MM.1S (cell line): ENCODE measurements around the gene ZFR.

Source experiments
- DNase-seq: peaks from one replicate; pipeline ENCODE4 v3.0.0-alpha.2; 2015
- H2AFZ ChIP-seq: fragments of 300-600 bp; sonication (generic); 2 replicates; pipeline ENCODE4 v1.6.0; 2016; ENCODE audit warnings: antibody characterized with exemption, low read length
- H3F3A ChIP-seq: fragments of 300-600 bp; sonication (generic); 2 replicates; pipeline ENCODE4 v1.6.1; 2016; ENCODE audit warnings: mild to moderate bottlenecking, antibody characterized with exemption, low read length, moderate library complexity, mixed read lengths; ENCODE audit not compliant: insufficient read depth
- H3K27ac ChIP-seq: fragments of 300-600 bp; sonication (generic); 2 replicates; pipeline ENCODE4 v1.5.1; 2016; ENCODE audit warnings: mild to moderate bottlenecking, low read length
- H3K27me3 ChIP-seq: fragments of 300-600 bp; sonication (generic); replicated peaks from 2 replicates; pipeline ENCODE4 v1.6.0; 2016; ENCODE audit warnings: low read length; ENCODE audit not compliant: insufficient read depth
- H3K36me3 ChIP-seq: fragments of 300-600 bp; sonication (generic); replicated peaks from 2 replicates; pipeline ENCODE4 v1.6.1; 2016; ENCODE audit warnings: mild to moderate bottlenecking, low read length, mixed read lengths; ENCODE audit not compliant: insufficient read depth
- H3K4me1 ChIP-seq: fragments of 300-600 bp; sonication (generic); 2 replicates; pipeline ENCODE4 v1.6.1; 2016; ENCODE audit warnings: low read length, mixed read lengths
- H3K4me2 ChIP-seq: fragments of 300-600 bp; sonication (generic); 2 replicates; pipeline ENCODE4 v1.6.0; 2016; ENCODE audit warnings: low read depth, low read length
- H3K4me3 ChIP-seq: fragments of 300-600 bp; sonication (generic); 2 replicates; pipeline ENCODE4 v1.5.1; 2016; ENCODE audit warnings: low read length, mixed read lengths
- H3K79me2 ChIP-seq: fragments of 300-600 bp; sonication (generic); 2 replicates; pipeline ENCODE4 v1.6.1; 2016; ENCODE audit warnings: mixed run types, low read length, mixed read lengths
- H3K9ac ChIP-seq: fragments of 300-600 bp; sonication (generic); 2 replicates; pipeline ENCODE4 v1.6.1; 2016; ENCODE audit warnings: low read length, mixed read lengths
- H3K9me2 ChIP-seq: fragments of 300-600 bp; sonication (generic); replicated peaks from 2 replicates; pipeline ENCODE4 v1.6.1; 2016; ENCODE audit warnings: mild to moderate bottlenecking, low read length, mixed read lengths; ENCODE audit not compliant: insufficient read depth
- H3K9me3 ChIP-seq: fragments of 300-600 bp; sonication (generic); replicated peaks from 2 replicates; pipeline ENCODE4 v1.6.1; 2016; ENCODE audit warnings: mild to moderate bottlenecking, low read length, mixed read lengths; ENCODE audit not compliant: insufficient read depth
- H4K20me1 ChIP-seq: fragments of 300-600 bp; sonication (generic); 2 replicates; pipeline ENCODE4 v1.6.1; 2016; ENCODE audit warnings: mild to moderate bottlenecking, low read length, moderate library complexity, mixed read lengths; ENCODE audit not compliant: insufficient read depth
- CTCF ChIP-seq: fragments of 300-600 bp; sonication (generic); IDR thresholded peaks from 2 replicates; pipeline ENCODE4 v1.5.1; 2016; ENCODE audit warnings: antibody characterized with exemption, low read length, mixed read lengths
- EZH2 ChIP-seq: fragments of 300-600 bp; sonication (generic); optimal IDR thresholded peaks from 2 replicates; pipeline ENCODE3; 2017; ENCODE audit warnings: low read depth, mild to moderate bottlenecking, antibody characterized with exemption, low read length, mixed read lengths
- EZH2phosphoT487 ChIP-seq: fragments of 300-600 bp; sonication (generic); IDR thresholded peaks from 2 replicates; pipeline ENCODE4 v1.6.1; 2018; ENCODE audit warnings: antibody characterized with exemption, low read length

ZFR gene

GRCh38 chr5:32342656-32343055 is 101.9 kb downstream of the ZFR start:
- H3K4me3 ChIP-seq, result no peak overlapping the region
- no peak overlapping the region for H3K4me2 ChIP-seq
- H3F3A ChIP-seq, result no peaks in the 10 kb centered on the region
- no peak overlapping the region for H3K9ac ChIP-seq
- H3K4me1 ChIP-seq, result no peaks in the 10 kb centered on the region
- H3K27ac ChIP-seq, result no peak overlapping the region
- no peaks in the 10 kb centered on the region for H3K9me3 ChIP-seq
- no peaks in the 10 kb centered on the region for H3K27me3 ChIP-seq
- H3K36me3 ChIP-seq, result no peaks in the 10 kb centered on the region
- no peak for DNase-seq
- H3K9me2 ChIP-seq, result no peaks in the 10 kb centered on the region
- no peaks in the 10 kb centered on the region for H3K79me2 ChIP-seq
- no peak overlapping the region for H2AFZ ChIP-seq
- no peaks in the 10 kb centered on the region for H4K20me1 ChIP-seq
- no peak for TF ChIP-seq CTCF
- no peak for TF ChIP-seq EZH2
- TF ChIP-seq EZH2phosphoT487, result no peak

- DNase-seq, result no peak
- no peak overlapping the region for H3K4me2 ChIP-seq
Observed at GRCh38 chr5:32339878-32340277, 104.7 kb downstream of the ZFR start.

GRCh38 chr5:32339198-32339597 is 105.3 kb downstream of the ZFR start:
- Histone ChIP-seq H3K9ac (no peak overlapping the region), H3K27ac (no peak overlapping the region), H3K4me2 (no peak overlapping the region), H3K9me2 (no peaks in the 10 kb centered on the region), H3K79me2 (no peaks in the 10 kb centered on the region), H3K27me3 (no peaks in the 10 kb centered on the region), H3K4me3 (no peak overlapping the region), H4K20me1 (no peaks in the 10 kb centered on the region), H2AFZ (no peak overlapping the region), H3K36me3 (no peaks in the 10 kb centered on the region), H3K9me3 (no peaks in the 10 kb centered on the region), H3F3A (no peaks in the 10 kb centered on the region), H3K4me1 (no peaks in the 10 kb centered on the region)
- DNase-seq, result no peak
- TF ChIP-seq EZH2 (no peak), EZH2phosphoT487 (no peak), CTCF (no peak)

More at GRCh38 chr5:32339878-32340277, 104.7 kb downstream of the ZFR start:
- Histone ChIP-seq H3F3A (no peaks in the 10 kb centered on the region), H3K27me3 (no peaks in the 10 kb centered on the region), H3K9me3 (no peaks in the 10 kb centered on the region), H3K79me2 (no peaks in the 10 kb centered on the region), H2AFZ (no peak overlapping the region), H3K36me3 (no peaks in the 10 kb centered on the region), H3K27ac (no peak overlapping the region), H3K9me2 (no peaks in the 10 kb centered on the region), H3K9ac (no peak overlapping the region), H3K4me1 (no peaks in the 10 kb centered on the region), H4K20me1 (no peaks in the 10 kb centered on the region), H3K4me3 (no peak overlapping the region)
- TF ChIP-seq CTCF (no peak), EZH2phosphoT487 (no peak)
